UCSD-AML1 (cell line): ENCODE data around the gene ZNF232.
"Not testable (repeated sequence)": the region's sequence is repeated elsewhere in the genome, so short reads cannot be mapped to it uniquely, and the experiment has no call there.

ENCODE experiments used
- DNase-seq: peaks from one replicate; lab custom pipeline; 2025; ENCODE audit not compliant: unreplicated experiment; lab: John Stamatoyannopoulos, UW

ZNF232 gene

GRCh38 chr17:5130261-5130660, 18.6 kb upstream of the ZNF232 start:
- not testable (repeated sequence) for DNase-seq

GRCh38 chr17:5129770-5130169, 18.1 kb upstream of the ZNF232 start:
- DNase-seq, result not testable (repeated sequence)

- DNase-seq, result no peak
Observed at GRCh38 chr17:5128905-5129535, 17.3 kb upstream of the ZNF232 start.

GRCh38 chr17:5128387-5128786, 16.7 kb upstream of the ZNF232 start:
- DNase-seq, result not testable (repeated sequence)

GRCh38 chr17:5127910-5128309, 16.2 kb upstream of the ZNF232 start:
- DNase-seq, result no peak

GRCh38 chr17:5126719-5127488, 15.2 kb upstream of the ZNF232 start:
- DNase-seq, result no peak

- DNase-seq, result not testable (repeated sequence)
Observed at GRCh38 chr17:5124896-5125295, 13.2 kb upstream of the ZNF232 start.

- DNase-seq, result not testable (repeated sequence)
Observed at GRCh38 chr17:5124125-5124760, 12.6 kb upstream of the ZNF232 start.

- no peak for DNase-seq
Observed at GRCh38 chr17:5123343-5124124, 11.9 kb upstream of the ZNF232 start.

GRCh38 chr17:5122586-5123342, 11.1 kb upstream of the ZNF232 start:
- DNase-seq, result no peak

GRCh38 chr17:5122056-5122455, 10.4 kb upstream of the ZNF232 start:
- not testable (repeated sequence) for DNase-seq

GRCh38 chr17:5121186-5121841, 9.6 kb upstream of the ZNF232 start:
- DNase-seq, result no peak

GRCh38 chr17:5120436-5121185, 8.9 kb upstream of the ZNF232 start:
- DNase-seq, result not testable (repeated sequence)

GRCh38 chr17:5120036-5120435, 8.4 kb upstream of the ZNF232 start:
- no peak for DNase-seq

GRCh38 chr17:5118219-5118618, 6.5 kb upstream of the ZNF232 start:
- no peak for DNase-seq

- DNase-seq, result no peak
Observed at GRCh38 chr17:5115673-5116651, 4.3 kb upstream of the ZNF232 start, which contains the start of gene USP6. Gene USP6, plus strand, starts transcription at chr17:5116032. Its CDS starts 14,336 bp downstream, at chr17:5130368.

- no peak for DNase-seq
Observed at GRCh38 chr17:5110816-5111215, 862 bp downstream of the ZNF232 start.

GRCh38 chr17:5100832-5101231, 10.8 kb downstream of the ZNF232 start:
- DNase-seq, result no peak
